ENCODE results near the gene FRAS1. TPM values are rescaled to one million over a fixed set of nuclear protein-coding genes. Genes with fewer than 3 reads are reported as not detected.

FRAS1 gene
- total and polyA plus RNA-seq, 2 donors (not counting 3 experiments of a cell fraction or from before 2014, with no cell fraction given) = 1.4 to 3.6 TPM

DNA sequence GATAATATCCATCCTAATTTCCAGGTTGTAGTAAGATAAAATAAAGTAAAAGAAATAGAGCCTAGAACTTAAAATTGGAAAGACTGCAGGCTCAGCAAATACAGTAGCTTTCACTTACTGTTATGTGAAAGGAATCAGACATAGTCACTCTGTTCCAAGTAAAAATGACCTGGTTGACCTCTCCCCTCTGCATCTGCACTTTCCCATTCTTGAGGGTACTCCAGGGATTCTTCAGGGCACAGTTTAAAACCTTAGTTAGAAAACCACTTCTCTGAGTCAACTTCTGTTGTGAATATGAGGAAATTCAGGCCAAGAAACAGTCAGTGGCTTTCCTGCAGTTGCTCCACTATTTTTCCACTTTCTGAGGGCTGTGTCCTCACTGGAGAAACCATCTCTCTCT, 42.9 kb downstream of the FRAS1 start:
- H3K27ac ChIP-seq (ENCODE audit: insufficient read depth, low read depth, low read length) = no peak overlapping the region
- TF ChIP-seq EZH2 (IDR thresholded peaks at IDR 0.05; ENCODE audit: borderline replicate concordance, low read depth, low read length, severe bottlenecking) = no peak
- no peak for TF ChIP-seq JUN (IDR thresholded peaks at IDR 0.05; ENCODE audit: borderline replicate concordance, insufficient read depth, insufficient read length, low read depth)
- no peak for TF ChIP-seq POLR2AphosphoS5 (IDR thresholded peaks at IDR 0.05; ENCODE audit: insufficient read depth, low read depth, low read length)
- no peak for TF ChIP-seq MYC (IDR thresholded peaks at IDR 0.05; ENCODE audit: low read depth, low read length)
- no peaks in the 10 kb centered on the region for H3K4me1 ChIP-seq (ENCODE audit: control insufficient read depth, extremely low read depth, insufficient read depth, low read length)
- no peak overlapping the region for H2AFZ ChIP-seq (ENCODE audit: low read depth, low read length)
- dilution Hi-C loops (cut with MboI; ENCODE audit: extremely low pct_ligation_motif_present, low sequenced_read_pairs) = no loop called here
- no peak for FAIRE-seq
- no peak overlapping the region for H3K4me3 ChIP-seq (replicated peaks in 1 of 3; ENCODE audit: insufficient read depth in 1 of 3, low read depth in 1 of 3, low read length in 3 of 3)
- ChIA-PET CTCF (no interaction called here), POLR2A (no interaction called here)
- no peak overlapping the region for H3K4me2 ChIP-seq (ENCODE audit: insufficient read depth, low read length)
- H3K79me2 ChIP-seq (ENCODE audit: control insufficient read depth, insufficient read depth, low read length) = no peaks in the 10 kb centered on the region
- no peaks in the 10 kb centered on the region for H3K27me3 ChIP-seq (ENCODE audit: control insufficient read depth in 2 of 2, insufficient read depth in 2 of 2, low read length in 2 of 2)
- no peak for DNase-seq (ENCODE audit: low read depth, low spot score)
- H3K9me3 ChIP-seq (replicated peaks; ENCODE audit: control insufficient read depth, insufficient read depth, low read length) = no peaks in the 10 kb centered on the region
- H4K20me1 ChIP-seq (replicated peaks; ENCODE audit: control insufficient read depth, extremely low read depth, insufficient read depth, low read length) = no peaks in the 10 kb centered on the region
- H3K36me3 ChIP-seq (ENCODE audit: control insufficient read depth in 2 of 2, extremely low read depth in 1 of 2, insufficient read depth in 2 of 2, low read length in 2 of 2) = no peaks in the 10 kb centered on the region
- intact Hi-C loops (cut with micrococcal nuclease) = no loop called here
- no peaks in the 10 kb centered on the region for H3K9me1 ChIP-seq (replicated peaks; ENCODE audit: control insufficient read depth, extremely low read depth, insufficient read depth, low read length)
- H3K9ac ChIP-seq (replicated peaks; ENCODE audit: extremely low read depth, insufficient read depth, low read length) = no peak overlapping the region
- no TSS peak for BruUV-seq (replicated peaks)

DNA sequence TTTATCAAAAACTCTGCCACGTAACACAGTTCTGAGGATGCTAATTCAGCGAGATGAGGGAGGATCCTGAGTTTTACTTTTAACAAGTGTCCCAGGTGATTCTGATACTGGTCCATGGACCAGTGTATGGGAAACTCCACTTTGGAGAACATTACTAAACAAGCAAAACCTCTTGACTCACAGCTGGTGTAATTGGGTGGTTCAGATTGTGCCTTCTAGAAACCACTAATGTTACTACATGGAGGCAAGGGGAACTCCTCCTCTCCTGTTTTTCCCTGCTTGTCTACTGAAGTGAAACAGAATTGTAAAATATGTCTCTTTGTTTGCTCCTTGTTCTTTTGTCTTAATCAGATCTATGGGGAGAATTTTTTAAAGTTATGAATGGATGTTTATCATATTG, 62.6 kb downstream of the FRAS1 start:
- Histone ChIP-seq H3K27me3 (ENCODE audit: control insufficient read depth in 2 of 2, insufficient read depth in 2 of 2, low read length in 2 of 2) (no peaks in the 10 kb centered on the region), H4K20me1 (replicated peaks; ENCODE audit: control insufficient read depth, extremely low read depth, insufficient read depth, low read length) (no peaks in the 10 kb centered on the region), H3K4me3 (replicated peaks in 1 of 3; ENCODE audit: insufficient read depth in 1 of 3, low read depth in 1 of 3, low read length in 3 of 3) (no peak overlapping the region), H3K9me1 (replicated peaks; ENCODE audit: control insufficient read depth, extremely low read depth, insufficient read depth, low read length) (no peaks in the 10 kb centered on the region), H3K27ac (ENCODE audit: insufficient read depth, low read depth, low read length) (no peak overlapping the region), H3K4me1 (ENCODE audit: control insufficient read depth, extremely low read depth, insufficient read depth, low read length) (no peaks in the 10 kb centered on the region), H3K4me2 (ENCODE audit: insufficient read depth, low read length) (no peak overlapping the region), H3K9me3 (replicated peaks; ENCODE audit: control insufficient read depth, insufficient read depth, low read length) (no peaks in the 10 kb centered on the region), H3K79me2 (ENCODE audit: control insufficient read depth, insufficient read depth, low read length) (no peaks in the 10 kb centered on the region), H2AFZ (ENCODE audit: low read depth, low read length) (no peak overlapping the region), H3K36me3 (ENCODE audit: control insufficient read depth in 2 of 2, extremely low read depth in 1 of 2, insufficient read depth in 2 of 2, low read length in 2 of 2) (no peaks in the 10 kb centered on the region), H3K9ac (replicated peaks; ENCODE audit: extremely low read depth, insufficient read depth, low read length) (no peak overlapping the region)
- dilution Hi-C loops (cut with MboI; ENCODE audit: extremely low pct_ligation_motif_present, low sequenced_read_pairs) = no loop called here
- ChIA-PET CTCF (no interaction called here), POLR2A (no interaction called here)
- intact Hi-C loops (cut with micrococcal nuclease) = no loop called here
- no TSS peak for BruUV-seq (replicated peaks)
- no peak for FAIRE-seq
- DNase-seq (ENCODE audit: low read depth, low spot score) = no peak
- TF ChIP-seq JUN (IDR thresholded peaks at IDR 0.05; ENCODE audit: borderline replicate concordance, insufficient read depth, insufficient read length, low read depth) = no peak

Data from endothelial cell of umbilical vein (primary cell).